Measurements from ENCODE around the gene VPREB3.

Gene VPREB3

DNA sequence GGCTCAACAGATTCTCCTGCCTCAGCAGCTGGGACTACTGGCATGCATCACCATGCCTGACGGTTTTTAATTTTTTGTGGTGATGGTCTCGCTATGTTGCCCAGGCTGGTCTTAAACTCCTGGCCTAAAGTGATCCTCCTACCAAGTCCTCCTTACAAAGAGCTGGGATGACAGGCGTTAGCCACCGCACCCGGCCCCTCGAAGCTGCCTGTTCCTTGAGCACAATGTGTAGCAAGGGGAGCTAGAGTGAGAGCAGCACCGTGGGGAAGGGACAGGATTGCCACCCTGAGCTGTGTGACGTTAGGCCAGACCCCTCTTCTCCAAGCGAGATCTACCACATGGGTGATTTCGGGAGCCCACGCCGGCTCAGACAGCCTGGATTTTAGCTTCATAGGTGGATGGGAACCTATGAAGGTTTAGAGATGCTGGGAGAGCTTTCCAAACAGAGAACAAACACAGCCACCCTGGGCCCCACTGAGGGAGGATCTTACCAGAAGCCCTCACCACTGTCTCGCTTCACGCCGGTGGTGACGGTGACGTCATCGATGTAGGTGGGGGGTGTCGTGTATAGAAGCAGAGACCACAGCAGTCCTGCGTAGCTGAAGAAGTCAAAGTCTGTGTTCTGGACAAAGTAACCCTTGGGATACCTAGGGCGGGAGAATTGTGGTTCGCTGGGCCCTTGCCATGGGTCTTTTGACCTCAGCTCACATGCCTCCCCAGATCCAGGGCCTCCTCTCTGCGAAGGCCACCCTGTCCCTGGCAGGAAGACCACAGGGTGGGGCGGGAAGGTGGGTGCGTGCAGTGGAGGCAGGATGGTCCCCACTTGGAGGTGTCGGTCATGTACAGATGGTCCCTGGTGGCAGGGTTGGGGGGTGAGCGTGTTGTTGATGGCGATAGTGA is 40.3 kb downstream of the VPREB3 start:
- TF ChIP-seq POU2F2 (IDR thresholded peaks at IDR 0.05; ENCODE audit: low read depth, low read length): no peak
- TF ChIP-seq SPI1 (IDR thresholded peaks at IDR 0.05; ENCODE audit: low read depth, low read length): no peak
- no peak for TF ChIP-seq POLR2A (IDR thresholded peaks at IDR 0.05; ENCODE audit: low read depth, low read length)
- no peak for TF ChIP-seq POLR2AphosphoS5 (IDR thresholded peaks at IDR 0.05; ENCODE audit: low read depth, low read length)
- no peak for TF ChIP-seq PAX5 (IDR thresholded peaks at IDR 0.05; ENCODE audit: insufficient read depth, low read length, severe bottlenecking)
- TF ChIP-seq TAF1 (IDR thresholded peaks at IDR 0.05; ENCODE audit: low read depth, low read length): no peak
- FAIRE-seq: no peak
- no peak for DNase-seq (ENCODE audit: insufficient read length, low spot score)

DNA sequence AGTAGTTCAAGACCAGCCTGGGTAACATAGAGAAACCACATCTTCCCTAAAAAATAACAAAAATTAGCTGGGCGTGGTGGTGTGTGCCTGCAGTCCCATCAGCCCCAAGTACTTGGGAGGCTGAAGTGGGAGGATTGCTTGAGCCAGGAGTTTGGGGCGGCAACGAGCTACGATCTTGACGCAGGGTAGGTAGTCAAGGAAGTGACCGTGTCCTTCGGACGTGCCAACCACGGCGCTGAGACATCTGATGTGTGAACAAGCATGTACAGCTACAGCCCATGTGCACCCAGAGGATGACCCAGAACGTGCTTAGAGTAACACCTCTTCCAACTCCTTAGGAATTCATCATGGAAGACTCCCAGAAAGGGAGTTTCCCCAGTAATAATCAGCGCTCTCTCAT is 42.0 kb downstream of the VPREB3 start:
- DNase-seq (ENCODE audit: insufficient read length, low spot score) (no peak), FAIRE-seq (no peak)
- no peak for TF ChIP-seq POU2F2 (IDR thresholded peaks at IDR 0.05; ENCODE audit: low read depth, low read length)
- TF ChIP-seq SPI1 (IDR thresholded peaks at IDR 0.05; ENCODE audit: low read depth, low read length): no peak
- no peak for TF ChIP-seq POLR2AphosphoS5 (IDR thresholded peaks at IDR 0.05; ENCODE audit: low read depth, low read length)
- TF ChIP-seq TAF1 (IDR thresholded peaks at IDR 0.05; ENCODE audit: low read depth, low read length): no peak
- no peak for TF ChIP-seq PAX5 (IDR thresholded peaks at IDR 0.05; ENCODE audit: insufficient read depth, low read length, severe bottlenecking)
- TF ChIP-seq POLR2A (IDR thresholded peaks at IDR 0.05; ENCODE audit: low read depth, low read length): no peak

DNA sequence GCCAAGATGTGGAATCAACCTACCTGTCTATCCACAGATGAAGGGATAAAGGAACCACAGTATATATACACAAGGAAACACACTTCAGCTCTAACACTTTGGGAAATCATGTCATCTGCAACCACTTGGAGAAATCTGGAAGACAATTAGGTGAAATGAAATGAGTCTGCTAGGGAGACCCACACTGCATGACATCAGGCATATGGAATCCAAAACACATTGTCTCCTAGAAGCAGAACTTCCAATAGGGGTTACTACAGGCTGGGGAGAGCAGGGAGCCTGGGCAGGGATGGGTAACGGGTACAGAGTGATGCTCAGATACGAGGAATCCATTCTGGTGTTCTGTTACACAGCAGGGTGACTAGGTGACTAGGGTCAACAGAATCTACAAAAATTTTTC is 45.1 kb downstream of the VPREB3 start:
- FAIRE-seq (no peak), DNase-seq (ENCODE audit: insufficient read length, low spot score) (no peak)
- no peak for TF ChIP-seq SPI1 (IDR thresholded peaks at IDR 0.05; ENCODE audit: low read depth, low read length)
- no peak for TF ChIP-seq POLR2AphosphoS5 (IDR thresholded peaks at IDR 0.05; ENCODE audit: low read depth, low read length)
- TF ChIP-seq TAF1 (IDR thresholded peaks at IDR 0.05; ENCODE audit: low read depth, low read length): no peak
- TF ChIP-seq POLR2A (IDR thresholded peaks at IDR 0.05; ENCODE audit: low read depth, low read length): no peak
- no peak for TF ChIP-seq PAX5 (IDR thresholded peaks at IDR 0.05; ENCODE audit: insufficient read depth, low read length, severe bottlenecking)
- no peak for TF ChIP-seq POU2F2 (IDR thresholded peaks at IDR 0.05; ENCODE audit: low read depth, low read length)

DNA sequence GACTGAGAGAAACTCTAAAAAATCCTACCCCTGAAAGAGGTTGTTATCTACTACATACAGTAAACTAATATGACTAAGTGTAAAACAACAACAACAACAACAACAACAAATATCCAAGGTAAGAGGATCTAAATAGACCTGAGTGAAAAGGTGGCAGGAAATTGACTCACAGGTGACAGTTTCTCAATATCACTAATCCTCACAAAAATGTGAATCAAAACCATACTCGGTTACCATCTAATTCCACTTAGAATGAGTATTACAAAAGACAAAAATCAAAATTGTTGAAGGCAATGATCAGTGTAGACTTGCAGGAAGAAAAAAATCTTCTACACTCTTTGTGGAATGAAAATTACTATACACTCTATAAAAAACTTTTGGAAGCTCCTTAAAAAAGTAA is 46.0 kb downstream of the VPREB3 start:
- FAIRE-seq: no peak
- DNase-seq (ENCODE audit: insufficient read length, low spot score): no peak
- no peak for TF ChIP-seq PAX5 (IDR thresholded peaks at IDR 0.05; ENCODE audit: insufficient read depth, low read length, severe bottlenecking)
- TF ChIP-seq POLR2AphosphoS5 (IDR thresholded peaks at IDR 0.05; ENCODE audit: low read depth, low read length): no peak
- no peak for TF ChIP-seq TAF1 (IDR thresholded peaks at IDR 0.05; ENCODE audit: low read depth, low read length)
- TF ChIP-seq POU2F2 (IDR thresholded peaks at IDR 0.05; ENCODE audit: low read depth, low read length): no peak
- no peak for TF ChIP-seq SPI1 (IDR thresholded peaks at IDR 0.05; ENCODE audit: low read depth, low read length)
- no peak for TF ChIP-seq POLR2A (IDR thresholded peaks at IDR 0.05; ENCODE audit: low read depth, low read length)

DNA sequence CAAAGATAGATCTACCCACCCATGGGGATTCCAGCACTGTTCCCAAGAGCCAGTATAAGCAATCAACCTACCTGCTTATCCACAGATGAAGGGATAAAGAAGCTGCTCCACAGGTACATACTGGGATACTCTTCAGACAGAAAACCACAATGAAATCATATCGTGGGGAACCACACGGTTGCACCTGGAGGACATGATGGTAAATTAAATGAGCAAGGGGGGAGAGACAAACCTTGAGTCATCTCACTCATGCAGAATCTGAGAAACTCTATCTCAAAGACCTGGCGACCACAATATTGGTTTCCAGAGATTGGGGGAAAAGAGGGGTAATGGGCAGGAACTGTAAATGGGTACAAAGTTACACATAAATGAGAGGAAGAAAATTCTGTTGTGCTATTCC is 48.9 kb downstream of the VPREB3 start:
- no peak for DNase-seq (ENCODE audit: insufficient read length, low spot score)
- FAIRE-seq: no peak
- TF ChIP-seq PAX5 (IDR thresholded peaks at IDR 0.05; ENCODE audit: insufficient read depth, low read length, severe bottlenecking): no peak
- no peak for TF ChIP-seq POLR2A (IDR thresholded peaks at IDR 0.05; ENCODE audit: low read depth, low read length)
- TF ChIP-seq POU2F2 (IDR thresholded peaks at IDR 0.05; ENCODE audit: low read depth, low read length): no peak
- no peak for TF ChIP-seq SPI1 (IDR thresholded peaks at IDR 0.05; ENCODE audit: low read depth, low read length)
- TF ChIP-seq TAF1 (IDR thresholded peaks at IDR 0.05; ENCODE audit: low read depth, low read length): no peak
- TF ChIP-seq POLR2AphosphoS5 (IDR thresholded peaks at IDR 0.05; ENCODE audit: low read depth, low read length): no peak

DNA sequence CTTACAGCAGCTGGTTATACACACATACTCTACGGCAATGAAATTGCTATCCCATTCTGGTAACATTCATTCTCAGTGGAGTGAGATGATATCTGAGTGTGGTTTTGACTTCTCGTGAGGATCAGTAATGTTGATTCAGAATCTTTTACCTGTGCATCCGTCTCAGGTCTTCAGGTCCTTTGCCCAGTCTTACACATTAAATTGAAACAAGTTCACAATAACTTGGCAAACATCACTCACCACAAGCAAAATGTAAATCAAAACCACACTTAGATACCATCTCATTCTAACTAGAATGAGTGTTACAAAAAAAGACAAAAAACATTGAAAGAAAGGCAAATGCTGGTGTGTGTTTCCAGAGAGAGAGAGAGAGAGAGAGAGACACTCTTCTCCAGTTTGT is 49.4 kb downstream of the VPREB3 start:
- no peak for TF ChIP-seq TAF1 (IDR thresholded peaks at IDR 0.05; ENCODE audit: low read depth, low read length)
- no peak for TF ChIP-seq SPI1 (IDR thresholded peaks at IDR 0.05; ENCODE audit: low read depth, low read length)
- no peak for TF ChIP-seq PAX5 (IDR thresholded peaks at IDR 0.05; ENCODE audit: insufficient read depth, low read length, severe bottlenecking)
- TF ChIP-seq POLR2A (IDR thresholded peaks at IDR 0.05; ENCODE audit: low read depth, low read length): no peak
- no peak for TF ChIP-seq POU2F2 (IDR thresholded peaks at IDR 0.05; ENCODE audit: low read depth, low read length)
- no peak for TF ChIP-seq POLR2AphosphoS5 (IDR thresholded peaks at IDR 0.05; ENCODE audit: low read depth, low read length)
- DNase-seq (ENCODE audit: insufficient read length, low spot score): no peak
- peak; percentile 23 for FAIRE-seq

DNA sequence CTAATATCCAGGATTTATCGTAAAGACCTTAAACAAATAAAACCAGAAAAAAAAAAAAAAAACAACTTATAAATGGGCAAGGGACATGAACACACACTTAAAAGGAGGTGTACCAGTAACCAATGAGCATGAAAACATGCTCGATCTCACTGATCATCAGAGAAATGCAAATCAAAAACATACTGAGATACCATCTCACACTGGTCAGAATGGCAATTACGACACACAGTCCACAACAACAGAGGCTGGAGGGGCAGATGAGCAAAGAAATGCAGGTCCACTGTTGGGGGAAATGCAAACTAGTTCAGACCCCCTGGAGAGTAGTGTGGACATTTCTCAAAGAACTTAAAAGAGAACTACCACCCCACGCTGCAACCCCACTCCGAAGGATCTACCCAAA is 50.2 kb downstream of the VPREB3 start:
- no peak for TF ChIP-seq SPI1 (IDR thresholded peaks at IDR 0.05; ENCODE audit: low read depth, low read length)
- TF ChIP-seq TAF1 (IDR thresholded peaks at IDR 0.05; ENCODE audit: low read depth, low read length): no peak
- no peak for TF ChIP-seq POLR2A (IDR thresholded peaks at IDR 0.05; ENCODE audit: low read depth, low read length)
- no peak for TF ChIP-seq PAX5 (IDR thresholded peaks at IDR 0.05; ENCODE audit: insufficient read depth, low read length, severe bottlenecking)
- no peak for TF ChIP-seq POLR2AphosphoS5 (IDR thresholded peaks at IDR 0.05; ENCODE audit: low read depth, low read length)
- TF ChIP-seq POU2F2 (IDR thresholded peaks at IDR 0.05; ENCODE audit: low read depth, low read length): no peak
- no peak for DNase-seq (ENCODE audit: insufficient read length, low spot score)
- FAIRE-seq: no peak

Data from GM12891 (cell line).